NCI-H2107 treated with DMSO at 0.1 percent for 48 hours (cell line): ENCODE data around the gene LTBP4.
"Not testable (repeated sequence)": the region's sequence is repeated elsewhere in the genome, so short reads cannot be mapped to it uniquely, and the experiment has no call there.

Source experiments
- DNase-seq: peaks from one replicate; lab custom pipeline; 2025; ENCODE audit not compliant: unreplicated experiment; lab: John Stamatoyannopoulos, UW

Gene LTBP4, protein sequence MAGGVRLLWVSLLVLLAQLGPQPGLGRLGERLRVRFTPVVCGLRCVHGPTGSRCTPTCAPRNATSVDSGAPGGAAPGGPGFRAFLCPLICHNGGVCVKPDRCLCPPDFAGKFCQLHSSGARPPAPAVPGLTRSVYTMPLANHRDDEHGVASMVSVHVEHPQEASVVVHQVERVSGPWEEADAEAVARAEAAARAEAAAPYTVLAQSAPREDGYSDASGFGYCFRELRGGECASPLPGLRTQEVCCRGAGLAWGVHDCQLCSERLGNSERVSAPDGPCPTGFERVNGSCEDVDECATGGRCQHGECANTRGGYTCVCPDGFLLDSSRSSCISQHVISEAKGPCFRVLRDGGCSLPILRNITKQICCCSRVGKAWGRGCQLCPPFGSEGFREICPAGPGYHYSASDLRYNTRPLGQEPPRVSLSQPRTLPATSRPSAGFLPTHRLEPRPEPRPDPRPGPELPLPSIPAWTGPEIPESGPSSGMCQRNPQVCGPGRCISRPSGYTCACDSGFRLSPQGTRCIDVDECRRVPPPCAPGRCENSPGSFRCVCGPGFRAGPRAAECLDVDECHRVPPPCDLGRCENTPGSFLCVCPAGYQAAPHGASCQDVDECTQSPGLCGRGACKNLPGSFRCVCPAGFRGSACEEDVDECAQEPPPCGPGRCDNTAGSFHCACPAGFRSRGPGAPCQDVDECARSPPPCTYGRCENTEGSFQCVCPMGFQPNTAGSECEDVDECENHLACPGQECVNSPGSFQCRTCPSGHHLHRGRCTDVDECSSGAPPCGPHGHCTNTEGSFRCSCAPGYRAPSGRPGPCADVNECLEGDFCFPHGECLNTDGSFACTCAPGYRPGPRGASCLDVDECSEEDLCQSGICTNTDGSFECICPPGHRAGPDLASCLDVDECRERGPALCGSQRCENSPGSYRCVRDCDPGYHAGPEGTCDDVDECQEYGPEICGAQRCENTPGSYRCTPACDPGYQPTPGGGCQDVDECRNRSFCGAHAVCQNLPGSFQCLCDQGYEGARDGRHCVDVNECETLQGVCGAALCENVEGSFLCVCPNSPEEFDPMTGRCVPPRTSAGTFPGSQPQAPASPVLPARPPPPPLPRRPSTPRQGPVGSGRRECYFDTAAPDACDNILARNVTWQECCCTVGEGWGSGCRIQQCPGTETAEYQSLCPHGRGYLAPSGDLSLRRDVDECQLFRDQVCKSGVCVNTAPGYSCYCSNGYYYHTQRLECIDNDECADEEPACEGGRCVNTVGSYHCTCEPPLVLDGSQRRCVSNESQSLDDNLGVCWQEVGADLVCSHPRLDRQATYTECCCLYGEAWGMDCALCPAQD (N-terminal part only)

DNA sequence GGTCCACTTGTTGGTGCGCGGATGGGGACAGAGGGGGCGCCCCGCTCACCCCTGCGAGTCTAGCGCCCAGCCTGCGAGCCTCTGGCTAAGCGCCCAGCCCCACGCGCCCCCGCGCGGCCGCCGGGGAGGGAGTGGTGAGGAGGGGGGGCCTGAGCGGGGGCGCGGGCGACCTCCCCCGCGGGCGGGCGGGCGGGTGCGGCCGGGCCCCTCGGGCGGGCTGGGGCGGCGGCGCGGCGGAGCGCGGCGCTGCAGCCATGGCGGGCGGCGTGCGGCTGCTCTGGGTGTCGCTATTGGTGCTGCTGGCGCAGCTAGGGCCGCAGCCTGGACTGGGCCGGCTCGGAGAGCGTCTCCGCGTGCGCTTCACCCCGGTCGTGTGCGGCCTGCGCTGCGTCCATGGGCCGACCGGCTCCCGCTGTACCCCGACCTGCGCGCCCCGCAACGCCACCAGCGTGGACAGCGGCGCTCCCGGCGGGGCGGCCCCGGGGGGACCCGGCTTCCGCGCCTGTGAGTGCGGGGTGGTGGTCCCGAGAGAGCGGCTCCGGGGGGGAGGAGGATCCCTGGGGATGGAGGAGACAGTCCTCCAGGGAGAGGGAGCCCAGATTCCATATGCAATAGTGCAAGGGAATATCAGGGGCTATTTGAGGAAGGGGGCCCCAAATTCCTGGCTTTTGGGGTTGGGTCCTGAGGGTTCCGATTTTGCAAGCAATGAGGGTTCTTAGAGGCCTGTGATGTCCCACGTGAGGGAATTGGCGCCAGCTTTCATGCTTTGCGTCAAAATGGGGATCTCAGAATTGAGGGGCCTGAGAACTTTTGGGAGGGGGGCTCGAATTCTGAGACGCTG, at the start of gene LTBP4:
Gene LTBP4 (plus strand): TSS at position 236 of the 841 bp plus-strand sequence. CDS start 19 bp downstream, at position 255.
- DNase-seq = no peak

DNA sequence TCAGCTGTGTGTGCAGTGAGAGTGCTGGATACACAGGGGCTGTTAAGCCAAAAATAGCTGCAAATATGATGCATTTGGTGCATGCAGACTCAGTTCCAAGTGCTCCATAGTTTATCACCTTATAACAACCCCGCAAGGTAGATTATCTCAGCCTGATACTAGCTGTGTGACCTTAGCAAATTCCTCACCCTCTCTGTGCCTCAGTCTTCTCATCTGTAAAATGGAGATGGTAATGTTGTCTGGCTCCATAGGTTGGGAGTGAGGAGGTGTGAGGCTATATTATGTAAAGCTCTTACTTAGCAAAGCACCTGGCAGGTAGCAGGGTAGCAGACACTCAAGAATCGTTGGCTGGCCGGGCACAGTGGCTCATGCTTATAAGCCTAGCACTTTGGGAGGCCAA, 48.3 kb upstream of the LTBP4 start:
- no peak for DNase-seq

GRCh38 chr19:40553885-40554857, 47.0 kb upstream of the LTBP4 start:
- no peak for DNase-seq

GRCh38 chr19:40555978-40556689, 45.0 kb upstream of the LTBP4 start:
- no peak for DNase-seq

DNA sequence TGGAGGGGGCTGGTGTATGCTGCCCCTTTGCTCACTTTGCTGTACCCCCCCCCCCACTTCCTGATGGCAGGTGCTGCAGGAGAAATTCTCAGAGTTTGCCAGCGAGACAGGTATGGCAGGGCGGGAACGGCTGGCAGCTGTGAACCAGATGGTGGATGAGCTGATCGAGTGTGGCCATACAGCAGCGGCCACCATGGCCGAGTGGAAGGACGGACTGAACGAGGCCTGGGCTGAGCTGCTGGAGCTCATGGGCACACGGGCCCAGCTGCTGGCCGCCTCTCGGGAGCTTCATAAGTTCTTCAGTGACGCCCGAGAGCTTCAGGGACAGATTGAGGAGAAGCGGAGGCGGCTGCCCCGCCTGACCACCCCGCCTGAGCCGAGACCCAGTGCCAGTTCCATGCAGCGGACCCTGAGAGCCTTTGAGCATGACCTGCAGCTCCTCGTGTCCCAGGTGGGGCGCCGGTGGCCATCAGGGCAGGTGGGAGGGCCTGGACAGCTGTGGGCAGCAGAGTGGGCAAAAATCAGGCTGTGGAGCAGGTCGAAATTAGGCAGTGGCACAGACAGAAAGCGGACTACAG, 44.1 kb upstream of the LTBP4 start:
- DNase-seq = no peak

DNA sequence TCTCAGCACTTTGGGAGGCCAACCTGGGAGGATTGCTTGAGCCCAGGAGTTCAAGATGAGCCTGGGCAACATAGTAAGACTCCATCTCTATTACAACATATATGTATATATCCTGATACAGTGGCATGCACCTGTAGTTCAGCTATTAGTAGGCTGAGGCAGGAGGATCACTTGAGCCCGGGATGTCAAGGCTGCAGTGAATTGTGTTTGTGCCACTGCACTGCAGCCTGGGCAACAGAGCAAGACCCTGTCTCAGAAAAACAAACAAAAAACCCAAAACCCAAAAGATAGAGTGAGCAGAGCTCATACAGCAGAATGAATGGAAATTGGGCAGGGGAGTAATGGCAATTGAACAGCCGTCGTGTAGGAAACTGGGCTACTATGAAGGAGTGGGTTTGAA, 41.8 kb upstream of the LTBP4 start:
- no peak for DNase-seq

GRCh38 chr19:40560092-40560507, 41.1 kb upstream of the LTBP4 start:
- DNase-seq = no peak

- DNase-seq = no peak
Measured at GRCh38 chr19:40561947-40562346, 39.2 kb upstream of the LTBP4 start.

DNA sequence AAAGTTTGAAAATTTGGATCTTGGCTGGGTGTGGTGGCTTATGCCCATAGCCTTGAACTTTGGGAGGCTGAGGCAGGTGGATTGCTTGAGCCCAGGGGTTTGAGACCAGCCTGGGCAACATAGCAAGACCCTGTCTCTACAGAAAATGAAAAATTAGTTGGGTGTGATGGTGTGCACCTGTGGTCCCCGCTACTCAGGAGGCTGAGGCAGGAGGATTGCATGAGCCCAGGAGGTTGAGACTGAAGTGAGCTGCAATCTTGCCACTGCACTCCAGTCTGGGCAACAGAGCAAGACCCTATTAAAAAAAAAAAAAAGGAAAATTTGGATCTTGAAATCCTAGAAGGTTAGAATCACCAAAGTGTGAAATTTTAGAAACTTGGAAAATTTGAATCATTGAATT, 36.6 kb upstream of the LTBP4 start:
- DNase-seq = not testable (repeated sequence)

GRCh38 chr19:40565355-40565754, 35.8 kb upstream of the LTBP4 start:
- DNase-seq = no peak

DNA sequence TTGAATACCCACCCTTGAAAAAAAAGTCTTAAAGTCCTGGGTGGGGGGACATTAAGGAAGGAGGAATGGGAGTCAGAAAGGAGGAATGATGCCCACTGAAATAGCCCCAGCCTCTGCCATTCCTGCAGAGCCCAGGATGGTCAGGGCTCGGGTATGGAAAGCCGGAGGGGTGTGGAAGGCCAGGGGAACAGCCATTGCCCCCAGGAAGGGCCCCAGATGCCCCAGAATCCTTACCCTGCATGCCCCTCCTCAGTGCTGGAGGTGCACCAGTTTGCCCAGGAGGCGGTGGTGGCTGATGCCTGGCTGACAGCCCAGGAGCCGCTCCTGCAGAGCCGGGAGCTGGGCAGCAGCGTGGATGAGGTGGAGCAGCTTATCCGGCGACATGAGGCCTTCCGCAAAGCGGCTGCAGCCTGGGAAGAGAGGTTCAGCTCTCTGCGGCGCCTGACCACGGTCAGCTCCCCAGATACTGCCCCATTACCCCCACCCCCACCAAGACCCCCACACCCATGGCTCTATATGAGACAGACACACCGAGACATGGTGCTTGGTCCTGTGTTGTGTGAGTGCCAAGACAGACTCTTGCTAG, 35.2 kb upstream of the LTBP4 start:
- DNase-seq = no peak

- DNase-seq = no peak
Measured at GRCh38 chr19:40567040-40567749, 34.0 kb upstream of the LTBP4 start.

- no peak for DNase-seq
Measured at GRCh38 chr19:40567750-40568494, 33.2 kb upstream of the LTBP4 start.

GRCh38 chr19:40570313-40571004, 30.7 kb upstream of the LTBP4 start:
- DNase-seq = peak; percentile 90

GRCh38 chr19:40571005-40571318, 30.2 kb upstream of the LTBP4 start:
- no peak for DNase-seq
